ENCODE results near the gene SPEM2. TPM values are rescaled to one million over a fixed set of nuclear protein-coding genes. Genes with fewer than 3 reads are reported as not detected.

The SPEM2 gene
- polyA plus RNA-seq, 1 of the 3 experiments (the other 2 are of a cell fraction), result not detected

DNA sequence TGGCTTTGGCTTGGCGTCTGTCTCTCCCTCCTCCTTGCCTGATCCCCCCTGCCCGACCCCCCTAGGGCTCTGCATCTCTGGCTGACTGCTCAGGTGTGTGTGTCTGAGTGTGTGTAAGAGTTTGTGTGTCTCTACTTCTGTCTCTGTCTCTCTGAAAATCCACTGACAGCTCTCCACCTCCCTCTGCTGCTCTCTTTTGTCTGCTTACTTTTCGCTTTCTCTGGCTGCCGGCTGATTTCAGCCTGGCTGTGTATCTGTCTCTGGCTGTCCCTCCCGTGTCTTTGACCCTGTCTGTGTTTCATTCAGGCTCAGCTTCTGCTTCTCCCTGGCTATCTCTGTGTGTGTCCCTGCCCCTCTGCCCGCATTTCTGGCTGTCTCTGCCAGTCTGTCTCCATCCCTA is 9.1 kb upstream of the SPEM2 start:
- no peaks in the 10 kb centered on the region for H3K9me2 ChIP-seq
- TF ChIP-seq ELF1 (IDR thresholded peaks at IDR 0.05) (no peak), FOSL2 (IDR thresholded peaks at IDR 0.05; ENCODE audit: borderline replicate concordance, low read depth) (no peak), RAD21 (IDR thresholded peaks at IDR 0.05; ENCODE audit: low read length) (no peak), EP300 (IDR thresholded peaks at IDR 0.05; ENCODE audit: borderline replicate concordance in 1 of 2, low read depth in 1 of 2, low read length in 1 of 2) (no peak), TAF1 (IDR thresholded peaks at IDR 0.05; ENCODE audit: borderline replicate concordance, low read depth, low read length) (no peak)
- TF ChIP-seq, protein P1, sequence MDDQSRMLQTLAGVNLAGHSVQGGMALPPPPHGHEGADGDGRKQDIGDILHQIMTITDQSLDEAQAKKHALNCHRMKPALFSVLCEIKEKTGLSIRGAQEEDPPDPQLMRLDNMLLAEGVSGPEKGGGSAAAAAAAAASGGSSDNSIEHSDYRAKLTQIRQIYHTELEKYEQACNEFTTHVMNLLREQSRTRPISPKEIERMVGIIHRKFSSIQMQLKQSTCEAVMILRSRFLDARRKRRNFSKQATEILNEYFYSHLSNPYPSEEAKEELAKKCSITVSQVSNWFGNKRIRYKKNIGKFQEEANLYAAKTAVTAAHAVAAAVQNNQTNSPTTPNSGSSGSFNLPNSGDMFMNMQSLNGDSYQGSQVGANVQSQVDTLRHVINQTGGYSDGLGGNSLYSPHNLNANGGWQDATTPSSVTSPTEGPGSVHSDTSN (IDR thresholded peaks at IDR 0.05), result no peak
- H3K27ac ChIP-seq (ENCODE audit: low read depth in 2 of 2, low read length in 1 of 2), result no peak overlapping the region
- ChIA-PET POLR2A (no interaction called here), CTCF (interaction anchor here (2.0 kb wide), 1 partner anchor 10 kb away, joined by 6 read pairs; the partner anchor contains the start of gene NLGN2)
- no peak overlapping the region for H3K9ac ChIP-seq
- DNase-seq, result no peak
- no peak overlapping the region for H2AFZ ChIP-seq (ENCODE audit: low read depth)
- H3K36me3 ChIP-seq (replicated peaks in 1 of 2; ENCODE audit: control insufficient read depth in 1 of 2, insufficient read depth in 2 of 2, low read length in 1 of 2), result peaks cover 0 to 47% of the 10 kb centered on the region in 2 experiments
- 76% methylated on average over 6 of the region's 6 CpGs for WGBS (ENCODE audit: low lambda C conversion rate)
- no peak overlapping the region for H3K4me2 ChIP-seq
- H4K20me1 ChIP-seq (ENCODE audit: insufficient read depth), result no peaks in the 10 kb centered on the region
- no peaks in the 10 kb centered on the region for H3F3A ChIP-seq (replicated peaks; ENCODE audit: insufficient read depth)
- no peaks in the 10 kb centered on the region for H3K27me3 ChIP-seq (ENCODE audit: insufficient read depth)
- no peaks in the 10 kb centered on the region for H3K79me2 ChIP-seq (ENCODE audit: insufficient read depth)
- no peak overlapping the region for H3K4me3 ChIP-seq (ENCODE audit: low read depth in 2 of 2, low read length in 1 of 2)
- no peaks in the 10 kb centered on the region; a peak in 1 of 4 replicates for H3K4me1 ChIP-seq (ENCODE audit: control insufficient read depth in 1 of 2, insufficient read depth in 2 of 2, low read depth in 1 of 2, low read length in 1 of 2)
- H3K9me3 ChIP-seq, result no peaks in the 10 kb centered on the region

DNA sequence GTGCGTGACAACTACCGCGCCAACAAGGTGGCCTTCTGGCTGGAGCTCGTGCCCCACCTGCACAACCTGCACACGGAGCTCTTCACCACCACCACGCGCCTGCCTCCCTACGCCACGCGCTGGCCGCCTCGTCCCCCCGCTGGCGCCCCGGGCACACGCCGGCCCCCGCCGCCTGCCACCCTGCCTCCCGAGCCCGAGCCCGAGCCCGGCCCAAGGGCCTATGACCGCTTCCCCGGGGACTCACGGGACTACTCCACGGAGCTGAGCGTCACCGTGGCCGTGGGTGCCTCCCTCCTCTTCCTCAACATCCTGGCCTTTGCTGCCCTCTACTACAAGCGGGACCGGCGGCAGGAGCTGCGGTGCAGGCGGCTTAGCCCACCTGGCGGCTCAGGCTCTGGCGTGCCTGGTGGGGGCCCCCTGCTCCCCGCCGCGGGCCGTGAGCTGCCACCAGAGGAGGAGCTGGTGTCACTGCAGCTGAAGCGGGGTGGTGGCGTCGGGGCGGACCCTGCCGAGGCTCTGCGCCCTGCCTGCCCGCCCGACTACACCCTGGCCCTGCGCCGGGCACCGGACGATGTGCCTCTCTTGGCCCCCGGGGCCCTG is 8.3 kb upstream of the SPEM2 start:
- no peak for DNase-seq

More for the DNA sequence above, 8.3 kb upstream of the SPEM2 start:
- CTCF ChIA-PET, result interaction anchor here (0.9 to 2.0 kb wide), 2 partner anchors 10 to 143 kb away, joined by 3 to 6 read pairs; partner anchors contain the start of gene NLGN2
- H3K36me3 ChIP-seq (replicated peaks in 1 of 2; ENCODE audit: control insufficient read depth in 1 of 2, insufficient read depth in 2 of 2, low read length in 1 of 2), result peaks cover 0 to 43% of the 10 kb centered on the region in 2 experiments
- no peaks in the 10 kb centered on the region for H3K27me3 ChIP-seq (ENCODE audit: insufficient read depth)
- H3K79me2 ChIP-seq (ENCODE audit: insufficient read depth), result no peaks in the 10 kb centered on the region
- H3K27ac ChIP-seq (ENCODE audit: low read depth in 2 of 2, low read length in 1 of 2), result no peak overlapping the region
- 96% methylated on average over 42 of the region's 54 CpGs for WGBS (ENCODE audit: low lambda C conversion rate)
- TF ChIP-seq EP300 (IDR thresholded peaks at IDR 0.05; ENCODE audit: borderline replicate concordance in 1 of 2, low read depth in 1 of 2, low read length in 1 of 2), result no peak
- no peak for TF ChIP-seq FOXJ3 (CRISPR knock-in tag; IDR thresholded peaks at IDR 0.05)
- TF ChIP-seq, protein P1 (IDR thresholded peaks at IDR 0.05), result no peak
- no peak for TF ChIP-seq TAF1 (IDR thresholded peaks at IDR 0.05; ENCODE audit: borderline replicate concordance, low read depth, low read length)
- TF ChIP-seq, protein P2, sequence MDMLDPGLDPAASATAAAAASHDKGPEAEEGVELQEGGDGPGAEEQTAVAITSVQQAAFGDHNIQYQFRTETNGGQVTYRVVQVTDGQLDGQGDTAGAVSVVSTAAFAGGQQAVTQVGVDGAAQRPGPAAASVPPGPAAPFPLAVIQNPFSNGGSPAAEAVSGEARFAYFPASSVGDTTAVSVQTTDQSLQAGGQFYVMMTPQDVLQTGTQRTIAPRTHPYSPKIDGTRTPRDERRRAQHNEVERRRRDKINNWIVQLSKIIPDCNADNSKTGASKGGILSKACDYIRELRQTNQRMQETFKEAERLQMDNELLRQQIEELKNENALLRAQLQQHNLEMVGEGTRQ (IDR thresholded peaks at IDR 0.05; ENCODE audit: borderline replicate concordance, low read depth, low read length), result no peak
- no peak for TF ChIP-seq YY1 (IDR thresholded peaks at IDR 0.05; ENCODE audit: low read depth)
- no peak for TF ChIP-seq NFIC (IDR thresholded peaks at IDR 0.05; ENCODE audit: borderline replicate concordance)
- no peak for TF ChIP-seq ELF1 (IDR thresholded peaks at IDR 0.05)
- TF ChIP-seq RCOR1 (IDR thresholded peaks at IDR 0.05; ENCODE audit: low read length), result no peak
- no peak for TF ChIP-seq SMC3 (IDR thresholded peaks at IDR 0.05; ENCODE audit: low read depth, low read length)
- no peak for TF ChIP-seq FOXM1 (IDR thresholded peaks at IDR 0.05; ENCODE audit: low read depth)
- TF ChIP-seq FOSL2 (IDR thresholded peaks at IDR 0.05; ENCODE audit: borderline replicate concordance, low read depth), result no peak
- TF ChIP-seq EZH2phosphoT487 (IDR thresholded peaks at IDR 0.05; ENCODE audit: borderline replicate concordance, low read depth), result no peak
- no peak for TF ChIP-seq CHD2 (IDR thresholded peaks at IDR 0.05; ENCODE audit: low read length, partially characterized antibody)
- TF ChIP-seq, protein P3, sequence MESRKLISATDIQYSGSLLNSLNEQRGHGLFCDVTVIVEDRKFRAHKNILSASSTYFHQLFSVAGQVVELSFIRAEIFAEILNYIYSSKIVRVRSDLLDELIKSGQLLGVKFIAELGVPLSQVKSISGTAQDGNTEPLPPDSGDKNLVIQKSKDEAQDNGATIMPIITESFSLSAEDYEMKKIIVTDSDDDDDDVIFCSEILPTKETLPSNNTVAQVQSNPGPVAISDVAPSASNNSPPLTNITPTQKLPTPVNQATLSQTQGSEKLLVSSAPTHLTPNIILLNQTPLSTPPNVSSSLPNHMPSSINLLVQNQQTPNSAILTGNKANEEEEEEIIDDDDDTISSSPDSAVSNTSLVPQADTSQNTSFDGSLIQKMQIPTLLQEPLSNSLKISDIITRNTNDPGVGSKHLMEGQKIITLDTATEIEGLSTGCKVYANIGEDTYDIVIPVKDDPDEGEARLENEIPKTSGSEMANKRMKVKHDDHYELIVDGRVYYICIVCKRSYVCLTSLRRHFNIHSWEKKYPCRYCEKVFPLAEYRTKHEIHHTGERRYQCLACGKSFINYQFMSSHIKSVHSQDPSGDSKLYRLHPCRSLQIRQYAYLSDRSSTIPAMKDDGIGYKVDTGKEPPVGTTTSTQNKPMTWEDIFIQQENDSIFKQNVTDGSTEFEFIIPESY (IDR thresholded peaks at IDR 0.05; ENCODE audit: borderline replicate concordance, low read depth), result no peak
- no peak for TF ChIP-seq RAD21 (IDR thresholded peaks at IDR 0.05; ENCODE audit: low read length)
- no peaks in the 10 kb centered on the region for H3F3A ChIP-seq (replicated peaks; ENCODE audit: insufficient read depth)
- H2AFZ ChIP-seq (ENCODE audit: low read depth), result no peak overlapping the region
- H3K9me3 ChIP-seq, result no peaks in the 10 kb centered on the region
- no peaks in the 10 kb centered on the region; a peak in 1 of 4 replicates for H3K4me1 ChIP-seq (ENCODE audit: control insufficient read depth in 1 of 2, insufficient read depth in 2 of 2, low read depth in 1 of 2, low read length in 1 of 2)
- no peak overlapping the region for H3K4me2 ChIP-seq
- POLR2A ChIA-PET, result no interaction called here
- H3K9ac ChIP-seq, result no peak overlapping the region
- H4K20me1 ChIP-seq (ENCODE audit: insufficient read depth), result no peaks in the 10 kb centered on the region
- H3K9me2 ChIP-seq, result no peaks in the 10 kb centered on the region
- H3K4me3 ChIP-seq (ENCODE audit: low read depth in 2 of 2, low read length in 1 of 2), result no peak overlapping the region
